Measurements from ENCODE around the gene SLC39A13. TPM values are rescaled to one million over a fixed set of nuclear protein-coding genes. Genes with fewer than 3 reads are reported as not detected.

The SLC39A13 gene
- total RNA-seq, 1 experiment from 2014 or later = 32.5 TPM

DNA sequence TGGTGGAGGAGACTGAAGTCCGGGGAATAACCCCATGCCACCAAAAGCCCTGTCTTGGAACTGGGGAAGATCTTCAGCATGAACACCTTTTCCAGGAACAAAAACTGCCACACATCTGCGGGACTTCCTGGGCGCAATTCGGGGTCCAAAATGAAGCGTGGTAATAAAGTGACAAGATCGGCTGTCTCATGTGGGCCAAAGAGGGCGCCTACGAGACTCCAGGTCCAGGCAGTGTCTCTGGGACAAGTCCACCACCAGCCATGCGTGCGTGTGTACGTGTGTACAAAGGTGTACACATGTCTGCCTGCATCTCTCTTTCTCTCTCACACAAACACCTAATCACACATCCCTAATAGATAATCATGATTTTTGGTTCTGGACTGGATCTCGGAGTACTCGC, 47.0 kb upstream of the SLC39A13 start:
- POLR2A ChIA-PET (ENCODE audit: unreplicated experiment) = no interaction called here
- DNase-seq (no peak), ATAC-seq (no peak)
- Histone ChIP-seq H3K27ac (ENCODE audit: low read length) (no peak overlapping the region), H3K4me1 (ENCODE audit: insufficient read depth, low read length) (no peaks in the 10 kb centered on the region), H3K9ac (ENCODE audit: low read length) (no peak overlapping the region), H3K79me2 (ENCODE audit: low read length) (no peaks in the 10 kb centered on the region), H3K9me3 (ENCODE audit: low read length) (no peaks in the 10 kb centered on the region), H3K36me3 (ENCODE audit: low read depth, low read length) (no peaks in the 10 kb centered on the region), H3K4me3 (ENCODE audit: low read length) (no peak overlapping the region), H3K4me2 (ENCODE audit: low read length) (no peak overlapping the region), H4K20me1 (ENCODE audit: low read length) (no peaks in the 10 kb centered on the region), H2AFZ (ENCODE audit: low read length) (no peak overlapping the region), H3K9me2 (replicated peaks; ENCODE audit: low read length) (no peaks in the 10 kb centered on the region), H3F3A (ENCODE audit: low read length, unreplicated experiment) (no peaks in the 10 kb centered on the region), H3K27me3 (ENCODE audit: low read length) (no peaks in the 10 kb centered on the region)
- intact Hi-C loops (cut with micrococcal nuclease) = no loop called here
- TF ChIP-seq EZH2 (IDR thresholded peaks at IDR 0.05; ENCODE audit: low read length, unreplicated experiment) (no peak), EZH2phosphoT487 (IDR thresholded peaks at IDR 0.05; ENCODE audit: borderline replicate concordance, low read length) (no peak)
- TF ChIP-seq, protein P1, sequence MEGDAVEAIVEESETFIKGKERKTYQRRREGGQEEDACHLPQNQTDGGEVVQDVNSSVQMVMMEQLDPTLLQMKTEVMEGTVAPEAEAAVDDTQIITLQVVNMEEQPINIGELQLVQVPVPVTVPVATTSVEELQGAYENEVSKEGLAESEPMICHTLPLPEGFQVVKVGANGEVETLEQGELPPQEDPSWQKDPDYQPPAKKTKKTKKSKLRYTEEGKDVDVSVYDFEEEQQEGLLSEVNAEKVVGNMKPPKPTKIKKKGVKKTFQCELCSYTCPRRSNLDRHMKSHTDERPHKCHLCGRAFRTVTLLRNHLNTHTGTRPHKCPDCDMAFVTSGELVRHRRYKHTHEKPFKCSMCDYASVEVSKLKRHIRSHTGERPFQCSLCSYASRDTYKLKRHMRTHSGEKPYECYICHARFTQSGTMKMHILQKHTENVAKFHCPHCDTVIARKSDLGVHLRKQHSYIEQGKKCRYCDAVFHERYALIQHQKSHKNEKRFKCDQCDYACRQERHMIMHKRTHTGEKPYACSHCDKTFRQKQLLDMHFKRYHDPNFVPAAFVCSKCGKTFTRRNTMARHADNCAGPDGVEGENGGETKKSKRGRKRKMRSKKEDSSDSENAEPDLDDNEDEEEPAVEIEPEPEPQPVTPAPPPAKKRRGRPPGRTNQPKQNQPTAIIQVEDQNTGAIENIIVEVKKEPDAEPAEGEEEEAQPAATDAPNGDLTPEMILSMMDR (conservative IDR thresholded peaks at IDR 0.05; ENCODE audit: low read depth, low read length) = no peak
- CTCF ChIA-PET = no interaction called here
- no TSS peak for BruUV-seq (replicated peaks)

DNA sequence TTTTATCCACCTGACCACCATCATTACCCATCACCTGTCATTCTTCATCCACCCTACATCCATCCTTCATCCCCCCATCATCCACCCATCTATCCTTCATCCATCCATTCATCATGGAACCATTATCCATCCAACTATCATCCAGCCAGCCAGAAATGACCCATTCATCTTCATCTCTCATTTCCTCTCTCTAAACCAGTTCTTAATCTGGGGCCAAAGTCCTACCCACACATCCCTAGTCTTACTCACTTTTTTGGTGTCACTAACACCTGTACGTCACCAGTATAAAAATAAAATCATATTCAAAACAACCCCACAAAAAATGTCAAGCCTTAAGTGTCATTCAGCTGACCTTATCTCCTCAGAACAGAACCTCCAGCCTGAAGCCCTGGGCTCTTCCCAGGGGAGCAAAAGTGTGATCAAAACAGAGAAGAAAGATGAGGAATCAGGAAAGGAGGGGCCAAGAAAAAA, 42.3 kb upstream of the SLC39A13 start:
- H3K9me2 ChIP-seq (replicated peaks; ENCODE audit: low read length) = no peaks in the 10 kb centered on the region
- no peaks in the 10 kb centered on the region for H3K4me1 ChIP-seq (ENCODE audit: insufficient read depth, low read length)
- H3K9me3 ChIP-seq (ENCODE audit: low read length) = no peaks in the 10 kb centered on the region
- intact Hi-C loops (cut with micrococcal nuclease) = no loop called here
- TF ChIP-seq, protein P1 (conservative IDR thresholded peaks at IDR 0.05; ENCODE audit: low read depth, low read length) = no peak
- no peak for TF ChIP-seq EZH2 (IDR thresholded peaks at IDR 0.05; ENCODE audit: low read length, unreplicated experiment)
- TF ChIP-seq EZH2phosphoT487 (IDR thresholded peaks at IDR 0.05; ENCODE audit: borderline replicate concordance, low read length) = no peak
- H2AFZ ChIP-seq (ENCODE audit: low read length) = no peak overlapping the region
- H3K36me3 ChIP-seq (ENCODE audit: low read depth, low read length) = no peaks in the 10 kb centered on the region
- no peak overlapping the region for H3K4me2 ChIP-seq (ENCODE audit: low read length)
- ChIA-PET POLR2A (ENCODE audit: unreplicated experiment) (no interaction called here), CTCF (no interaction called here)
- H3K4me3 ChIP-seq (ENCODE audit: low read length) = no peak overlapping the region
- no TSS peak for BruUV-seq (replicated peaks)
- ATAC-seq (no peak), DNase-seq (no peak)
- no peak overlapping the region for H3K27ac ChIP-seq (ENCODE audit: low read length)
- no peaks in the 10 kb centered on the region for H3K79me2 ChIP-seq (ENCODE audit: low read length)
- no peak overlapping the region for H3K9ac ChIP-seq (ENCODE audit: low read length)
- H3F3A ChIP-seq (ENCODE audit: low read length, unreplicated experiment) = no peaks in the 10 kb centered on the region
- H4K20me1 ChIP-seq (ENCODE audit: low read length) = no peaks in the 10 kb centered on the region
- H3K27me3 ChIP-seq (ENCODE audit: low read length) = no peaks in the 10 kb centered on the region

DNA sequence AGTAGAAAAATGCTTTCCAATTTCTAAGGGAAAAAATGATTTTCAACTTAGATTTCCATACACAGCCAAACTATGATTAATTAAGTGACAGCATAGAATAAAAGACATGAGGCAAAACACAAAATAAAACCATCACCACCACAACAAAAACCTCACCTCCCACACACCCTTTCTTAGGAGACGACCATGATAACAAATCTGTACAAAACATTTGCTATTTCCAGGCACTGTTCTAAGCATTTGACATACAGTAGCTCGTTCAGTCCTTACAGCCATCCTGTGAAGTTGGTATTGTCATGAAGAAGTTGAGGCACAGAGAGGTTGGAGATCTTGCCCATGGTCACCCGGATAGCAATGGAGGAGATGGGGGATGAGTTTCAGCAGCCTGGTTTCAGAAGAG, 38.7 kb upstream of the SLC39A13 start:
- no peaks in the 10 kb centered on the region for H3F3A ChIP-seq (ENCODE audit: low read length, unreplicated experiment)

More for the DNA sequence above, 38.7 kb upstream of the SLC39A13 start:
- no peak overlapping the region for H3K27ac ChIP-seq (ENCODE audit: low read length)
- H3K4me1 ChIP-seq (ENCODE audit: insufficient read depth, low read length) = peaks cover 7% of the 10 kb centered on the region; the same call in 1 of the 2 replicates
- H4K20me1 ChIP-seq (ENCODE audit: low read length) = no peaks in the 10 kb centered on the region
- no peak for ATAC-seq
- no TSS peak for BruUV-seq (replicated peaks)
- H3K9me2 ChIP-seq (replicated peaks; ENCODE audit: low read length) = no peaks in the 10 kb centered on the region
- intact Hi-C loops (cut with micrococcal nuclease) = no loop called here
- no peak overlapping the region for H3K9ac ChIP-seq (ENCODE audit: low read length)
- ChIA-PET POLR2A (ENCODE audit: unreplicated experiment) (interaction anchor here (0.7 kb wide), 1 partner anchor 23 kb away, joined by 8 read pairs; no protein-coding TSS in a partner anchor), CTCF (no interaction called here)
- no peak overlapping the region for H3K4me3 ChIP-seq (ENCODE audit: low read length)
- no peaks in the 10 kb centered on the region for H3K79me2 ChIP-seq (ENCODE audit: low read length)
- TF ChIP-seq, protein P1 (conservative IDR thresholded peaks at IDR 0.05; ENCODE audit: low read depth, low read length) = no peak
- no peak for TF ChIP-seq EZH2phosphoT487 (IDR thresholded peaks at IDR 0.05; ENCODE audit: borderline replicate concordance, low read length)
- no peaks in the 10 kb centered on the region for H3K27me3 ChIP-seq (ENCODE audit: low read length)
- no peak for DNase-seq
- H3K36me3 ChIP-seq (ENCODE audit: low read depth, low read length) = no peaks in the 10 kb centered on the region
- H2AFZ ChIP-seq (ENCODE audit: low read length) = no peak overlapping the region
- no peak overlapping the region for H3K4me2 ChIP-seq (ENCODE audit: low read length)
- H3K9me3 ChIP-seq (ENCODE audit: low read length) = no peaks in the 10 kb centered on the region
